Endothelial cell of umbilical vein (primary cell): ENCODE results near the gene VANGL2. TPM values are rescaled to one million over a fixed set of nuclear protein-coding genes. Genes with fewer than 3 reads are reported as not detected.

Experiments
- BruUV-seq: library from RNA; stranded (reverse); fragments of 400-500 nt; replicated peaks from 2 replicates; lab custom pipeline; 2021; lab: Mats Ljungman, UMichigan
- CTCF ChIA-PET: fragments of 300-600, 350-600 bp; sonication (Branson Sonifier 250); formaldehyde crosslinking; loops from one replicate; lab custom pipeline; 2021; ENCODE audit warnings: antibody characterized with exemption, inconsistent platforms; lab: Charles Lee
- POLR2A ChIA-PET: fragments of 300-600, 350-600 bp; sonication (Branson Sonifier 250); formaldehyde crosslinking; loops from one replicate; lab custom pipeline; 2021; ENCODE audit warnings: antibody characterized with exemption, inconsistent platforms; lab: Charles Lee
- DNase-seq: peaks from one replicate; pipeline ENCODE4 v3.0.0-alpha.2; 2011; ENCODE audit warnings: low read depth, low spot score
- FAIRE-seq: peaks from 2 replicates; lab custom pipeline; 2011; peaks lifted over from hg19 to GRCh38; lab: Jason Lieb, UNC
- H2AFZ ChIP-seq: 2 replicates; pipeline ENCODE4 v1.6.0; 2012; ENCODE audit warnings: low read depth, low read length, control low read depth, inconsistent platforms
- H3K27ac ChIP-seq: 2 replicates; pipeline ENCODE4 v1.5.1; 2011; ENCODE audit warnings: low read depth, mild to moderate bottlenecking, control low read depth, low read length, moderate library complexity; ENCODE audit not compliant: insufficient read depth
- H3K27me3 ChIP-seq, 2 experiments: 2 replicates each; pipeline versions ENCODE4 v1.6.0 to v1.6.1; 2011; ENCODE audit warnings: low read length in 2 of 2, mixed read lengths in 1 of 2; ENCODE audit not compliant: control insufficient read depth in 2 of 2, insufficient read depth in 2 of 2
- H3K36me3 ChIP-seq, 2 experiments: 2 replicates in 1 of 2; 3 replicates in 1 of 2; pipeline ENCODE4 v1.5.1; 2011; ENCODE audit warnings: low read length in 2 of 2, mild to moderate bottlenecking in 1 of 2, moderate library complexity in 1 of 2; ENCODE audit not compliant: control insufficient read depth in 2 of 2, insufficient read depth in 2 of 2; ENCODE audit errors: extremely low read depth in 1 of 2
- H3K4me1 ChIP-seq: 3 replicates; pipeline ENCODE4 v1.5.1; 2011; ENCODE audit warnings: mild to moderate bottlenecking, low read length; ENCODE audit not compliant: control insufficient read depth, insufficient read depth; ENCODE audit errors: extremely low read depth
- H3K4me2 ChIP-seq: 2 replicates; pipeline ENCODE4 v1.6.1; 2011; ENCODE audit warnings: low read length, control low read depth, mixed read lengths; ENCODE audit not compliant: insufficient read depth
- H3K4me3 ChIP-seq, 3 experiments: fragments of 200-600 bp in 1 of 3; sonication (generic), shearing (Covaris generic) in 1 of 3; replicated peaks in 1 of 3; 2 replicates each; pipeline ENCODE4 v1.5.1; 2011 to 2016; ENCODE audit warnings: control low read depth in 3 of 3, low read length in 3 of 3, mild to moderate bottlenecking in 2 of 3, inconsistent platforms in 1 of 3, low read depth in 1 of 3, moderate library complexity in 1 of 3; ENCODE audit not compliant: insufficient read depth in 1 of 3
- H3K79me2 ChIP-seq: 2 replicates; pipeline ENCODE4 v1.6.0; 2012; ENCODE audit warnings: low read length, inconsistent platforms; ENCODE audit not compliant: control insufficient read depth, insufficient read depth
- H3K9ac ChIP-seq: replicated peaks from 2 replicates; pipeline ENCODE3; 2011; ENCODE audit warnings: low read length, control low read depth; ENCODE audit not compliant: insufficient read depth; ENCODE audit errors: extremely low read depth
- H3K9me1 ChIP-seq: replicated peaks from 3 replicates; pipeline ENCODE4 v1.6.0; 2011; ENCODE audit warnings: mild to moderate bottlenecking, low read length; ENCODE audit not compliant: control insufficient read depth, insufficient read depth; ENCODE audit errors: extremely low read depth
- H3K9me3 ChIP-seq: replicated peaks from 2 replicates; pipeline ENCODE4 v1.5.1; 2012; ENCODE audit warnings: low read length, inconsistent platforms; ENCODE audit not compliant: control insufficient read depth, insufficient read depth
- H4K20me1 ChIP-seq: replicated peaks from 2 replicates; pipeline ENCODE3; 2011; ENCODE audit warnings: mild to moderate bottlenecking, low read length; ENCODE audit not compliant: control insufficient read depth, insufficient read depth; ENCODE audit errors: extremely low read depth
- CTCF ChIP-seq, 2 donors: IDR thresholded peaks; 1 replicate in 1 of 2; 2 replicates in 1 of 2; pipeline ENCODE4 v1.5.1; 2011; ENCODE audit warnings: low read length in 2 of 2, mild to moderate bottlenecking in 2 of 2, moderate library complexity in 2 of 2, control low read depth in 1 of 2, inconsistent platforms in 1 of 2, low read depth in 1 of 2; ENCODE audit not compliant: insufficient read depth in 1 of 2; ENCODE audit errors: extremely low read depth in 1 of 2
- EZH2 ChIP-seq: IDR thresholded peaks from 2 replicates; pipeline ENCODE4 v1.6.1; 2012; ENCODE audit warnings: borderline replicate concordance, low read depth, mild to moderate bottlenecking, moderate library complexity, low read length, inconsistent platforms; ENCODE audit not compliant: severe bottlenecking
- FOS ChIP-seq: IDR thresholded peaks from 2 replicates; pipeline ENCODE4 v1.6.1; 2011; ENCODE audit warnings: mild to moderate bottlenecking, low read length, moderate library complexity, borderline replicate concordance; ENCODE audit not compliant: insufficient read depth
- GATA2 ChIP-seq: IDR thresholded peaks from 2 replicates; pipeline ENCODE4 v1.7.0; 2011; ENCODE audit warnings: low read depth, mild to moderate bottlenecking, moderate library complexity, mixed read lengths, low read length; ENCODE audit not compliant: insufficient read length, insufficient read depth
- JUN ChIP-seq: IDR thresholded peaks from 2 replicates; pipeline ENCODE4 v1.6.1; 2011; ENCODE audit warnings: borderline replicate concordance, low read depth; ENCODE audit not compliant: insufficient read length, insufficient read depth
- MAX ChIP-seq: IDR thresholded peaks from 2 replicates; pipeline ENCODE4 v1.6.1; 2011; ENCODE audit not compliant: insufficient read depth, insufficient read length
- MYC ChIP-seq: IDR thresholded peaks from one replicate; pipeline ENCODE4 v1.6.1; 2011; ENCODE audit warnings: mild to moderate bottlenecking, low read depth, low read length
- POLR2A ChIP-seq: IDR thresholded peaks from 2 replicates; pipeline ENCODE4 v1.6.1; 2012; ENCODE audit warnings: low read depth, mild to moderate bottlenecking, control low read depth, low read length
- POLR2AphosphoS5 ChIP-seq: IDR thresholded peaks from 2 replicates; pipeline ENCODE4 v1.6.1; 2012; ENCODE audit warnings: low read depth, mild to moderate bottlenecking, control low read depth, low read length, moderate library complexity; ENCODE audit not compliant: insufficient read depth
- dilution Hi-C: fragments of 300-500 bp; cut with MboI; formaldehyde crosslinking; loops from one replicate; pipeline ENCODE4 v1.15.0; 2019; ENCODE audit warnings: low sequenced_read_pairs; ENCODE audit not compliant: extremely low pct_ligation_motif_present
- intact Hi-C: fragments of 100-400 bp; cut with micrococcal nuclease; formaldehyde crosslinking; loops from one replicate; pipeline ENCODE4 v1.10.0; 2022
- polyA plus RNA-seq, 4 experiments: library from polyadenylated mRNA; depleted of rRNA in 3 of 4; stranded (reverse) in 3 of 4; unstranded in 1 of 4; fragments of >200 nt; gene quantifications; 2 replicates each; pipeline versions ENCODE4 v1.2.1 to v1.2.3, GENCODE V29; 2011 to 2012; ENCODE audit warnings: missing spikeins in 1 of 4
- total RNA-seq: library from RNA; stranded (reverse); gene quantifications from 2 replicates; pipeline ENCODE4 v1.2.3, GENCODE V29; 2021

The VANGL2 gene
- total and polyA plus RNA-seq, 2 donors (not counting 3 experiments of a cell fraction or from before 2014, with no cell fraction given), result 0.01 TPM; not detected in 1

- H3K27ac ChIP-seq, result no peak overlapping the region
Measured at GRCh38 chr1:160431571-160431970, 31.2 kb downstream of the VANGL2 start.

More at GRCh38 chr1:160431571-160431970, 31.2 kb downstream of the VANGL2 start:
- Histone ChIP-seq H3K9me3 (no peaks in the 10 kb centered on the region), H3K27me3 (peaks cover 3 to 18% of the 10 kb centered on the region in 2 experiments), H3K79me2 (no peaks in the 10 kb centered on the region), H3K9me1 (no peaks in the 10 kb centered on the region), H3K4me2 (no peak overlapping the region), H3K4me3 (no peak overlapping the region), H3K9ac (no peak overlapping the region), H3K4me1 (no peaks in the 10 kb centered on the region), H2AFZ (no peak overlapping the region), H3K36me3 (no peaks in the 10 kb centered on the region), H4K20me1 (no peaks in the 10 kb centered on the region)
- DNase-seq (no peak), FAIRE-seq (no peak)
- BruUV-seq, result no TSS peak
- TF ChIP-seq EZH2 (no peak), MYC (no peak), JUN (no peak), POLR2A (no peak), CTCF (IDR thresholded peaks at IDR 0.05; ENCODE audit: extremely low read depth in 1 of 2, insufficient read depth in 1 of 2, low read depth in 1 of 2, low read length in 2 of 2) (no peak), FOS (no peak), GATA2 (no peak), MAX (no peak), POLR2AphosphoS5 (no peak)
- POLR2A ChIA-PET, result no interaction called here
- intact Hi-C loops (no loop called here), dilution Hi-C loops (no loop called here)
- CTCF ChIA-PET, result interaction anchor here (1.1 to 1.8 kb wide), 2 partner anchors 175 to 424 kb away, joined by 3 to 6 read pairs; no protein-coding TSS in a partner anchor
